ENCODE data around the gene DNM2. TPM values are rescaled to one million over a fixed set of nuclear protein-coding genes. Genes with fewer than 3 reads are reported as not detected.
A peak's percentile ranks its signal among the peaks of the same experiment; 100 is the strongest.

The DNM2 gene
- total RNA-seq, 3 donors from 2014 or later: 83.1 to 98.6 (median 84.5) TPM

- no peak for TF ChIP-seq POLR2A (IDR thresholded peaks at IDR 0.05)
- no peak for TF ChIP-seq POLR2AphosphoS5 (IDR thresholded peaks at IDR 0.05)
- TF ChIP-seq, protein P1, sequence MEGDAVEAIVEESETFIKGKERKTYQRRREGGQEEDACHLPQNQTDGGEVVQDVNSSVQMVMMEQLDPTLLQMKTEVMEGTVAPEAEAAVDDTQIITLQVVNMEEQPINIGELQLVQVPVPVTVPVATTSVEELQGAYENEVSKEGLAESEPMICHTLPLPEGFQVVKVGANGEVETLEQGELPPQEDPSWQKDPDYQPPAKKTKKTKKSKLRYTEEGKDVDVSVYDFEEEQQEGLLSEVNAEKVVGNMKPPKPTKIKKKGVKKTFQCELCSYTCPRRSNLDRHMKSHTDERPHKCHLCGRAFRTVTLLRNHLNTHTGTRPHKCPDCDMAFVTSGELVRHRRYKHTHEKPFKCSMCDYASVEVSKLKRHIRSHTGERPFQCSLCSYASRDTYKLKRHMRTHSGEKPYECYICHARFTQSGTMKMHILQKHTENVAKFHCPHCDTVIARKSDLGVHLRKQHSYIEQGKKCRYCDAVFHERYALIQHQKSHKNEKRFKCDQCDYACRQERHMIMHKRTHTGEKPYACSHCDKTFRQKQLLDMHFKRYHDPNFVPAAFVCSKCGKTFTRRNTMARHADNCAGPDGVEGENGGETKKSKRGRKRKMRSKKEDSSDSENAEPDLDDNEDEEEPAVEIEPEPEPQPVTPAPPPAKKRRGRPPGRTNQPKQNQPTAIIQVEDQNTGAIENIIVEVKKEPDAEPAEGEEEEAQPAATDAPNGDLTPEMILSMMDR (IDR thresholded peaks at IDR 0.05): no peak
Measured at GRCh38 chr19:10717054-10717355, 874 bp upstream of the DNM2 start.

GRCh38 chr19:10718205-10719196 lies 622 bp downstream of the DNM2 start:
- intact Hi-C loops (cut with DNase I; ENCODE audit: low total_unique reads): loop anchor here (5.0 to 10.0 kb wide), 2 partner anchors 46 to 144 kb away; no protein-coding TSS in a partner anchor
- Histone ChIP-seq H3K27me3 (no peaks in the 10 kb centered on the region), H3K4me3 (peak overlapping the region; percentile 82 to 98 (median 95)), H3K4me1 (no peaks in the 10 kb centered on the region), H3K27ac (peak overlapping the region; percentile 79 to 85), H3K36me3 (no peaks in the 10 kb centered on the region), H3K9me3 (no peaks in the 10 kb centered on the region)
- DNase-seq (ENCODE audit: low spot score in 2 of 2): no peak
- TF ChIP-seq POLR2AphosphoS5 (IDR thresholded peaks at IDR 0.05) (no peak), POLR2A (IDR thresholded peaks at IDR 0.05) (no peak)
- TF ChIP-seq, protein P1 (IDR thresholded peaks at IDR 0.05): no peak

More at GRCh38 chr19:10717054-10717355, 874 bp upstream of the DNM2 start:
- intact Hi-C loops (cut with DNase I; ENCODE audit: low total_unique reads): loop anchor here (5.0 to 10.0 kb wide), 2 partner anchors 48 to 145 kb away; no protein-coding TSS in a partner anchor
- H3K27me3 ChIP-seq: no peaks in the 10 kb centered on the region
- H3K27ac ChIP-seq: no peak overlapping the region
- H3K36me3 ChIP-seq: no peaks in the 10 kb centered on the region
- H3K4me3 ChIP-seq: peak overlapping the region in 2 of 3 donors; percentile 24 to 57
- no peaks in the 10 kb centered on the region for H3K4me1 ChIP-seq
- no peak for DNase-seq (ENCODE audit: low spot score in 2 of 2)
- H3K9me3 ChIP-seq: no peaks in the 10 kb centered on the region

- H3K4me1 ChIP-seq: no peaks in the 10 kb centered on the region
Measured at GRCh38 chr19:10719466-10719961, 1.6 kb downstream of the DNM2 start.

GRCh38 chr19:10720607-10721125 lies 2.8 kb downstream of the DNM2 start:
- no peaks in the 10 kb centered on the region for H3K27me3 ChIP-seq
- DNase-seq (ENCODE audit: low spot score in 2 of 2): no peak
- no peak overlapping the region for H3K27ac ChIP-seq
- intact Hi-C loops (cut with DNase I; ENCODE audit: low total_unique reads): no loop called here
- H3K4me1 ChIP-seq: no peaks in the 10 kb centered on the region
- H3K9me3 ChIP-seq: no peaks in the 10 kb centered on the region
- TF ChIP-seq POLR2AphosphoS5 (IDR thresholded peaks at IDR 0.05): no peak
- TF ChIP-seq POLR2A (IDR thresholded peaks at IDR 0.05): no peak
- TF ChIP-seq, protein P1 (IDR thresholded peaks at IDR 0.05): no peak
- no peak overlapping the region for H3K4me3 ChIP-seq
- no peaks in the 10 kb centered on the region for H3K36me3 ChIP-seq

More at GRCh38 chr19:10719466-10719961, 1.6 kb downstream of the DNM2 start:
- no peak for TF ChIP-seq POLR2AphosphoS5 (IDR thresholded peaks at IDR 0.05)
- TF ChIP-seq POLR2A (IDR thresholded peaks at IDR 0.05): no peak
- TF ChIP-seq, protein P1 (IDR thresholded peaks at IDR 0.05): no peak
- no peaks in the 10 kb centered on the region for H3K9me3 ChIP-seq
- peak overlapping the region; percentile 79 to 85 for H3K27ac ChIP-seq
- no peak for DNase-seq (ENCODE audit: low spot score in 2 of 2)
- no peaks in the 10 kb centered on the region for H3K36me3 ChIP-seq
- H3K27me3 ChIP-seq: no peaks in the 10 kb centered on the region
- peak overlapping the region; percentile 82 to 98 (median 95) for H3K4me3 ChIP-seq
- intact Hi-C loops (cut with DNase I; ENCODE audit: low total_unique reads): loop anchor here (5.0 to 10.0 kb wide), 2 partner anchors 45 to 143 kb away; no protein-coding TSS in a partner anchor
